A549 treated with ZK216348 at 1 μM for 4 hours (cell line): ENCODE results near the gene CYP2C18. TPM values are rescaled to one million over a fixed set of nuclear protein-coding genes. Genes with fewer than 3 reads are reported as not detected.

Experiments
- total RNA-seq: library from RNA; stranded (reverse); fragments of 200-300 nt; extraction: Qiagen RNA extraction; gene quantifications from 5 replicates; pipeline ENCODE4 v1.2.3, GENCODE V29; 2022; ENCODE audit warnings: low read depth

CYP2C18 gene
- total RNA-seq = 0.11 to 0.12 TPM in 2 of 5 replicates, not detected in the others

DNA sequence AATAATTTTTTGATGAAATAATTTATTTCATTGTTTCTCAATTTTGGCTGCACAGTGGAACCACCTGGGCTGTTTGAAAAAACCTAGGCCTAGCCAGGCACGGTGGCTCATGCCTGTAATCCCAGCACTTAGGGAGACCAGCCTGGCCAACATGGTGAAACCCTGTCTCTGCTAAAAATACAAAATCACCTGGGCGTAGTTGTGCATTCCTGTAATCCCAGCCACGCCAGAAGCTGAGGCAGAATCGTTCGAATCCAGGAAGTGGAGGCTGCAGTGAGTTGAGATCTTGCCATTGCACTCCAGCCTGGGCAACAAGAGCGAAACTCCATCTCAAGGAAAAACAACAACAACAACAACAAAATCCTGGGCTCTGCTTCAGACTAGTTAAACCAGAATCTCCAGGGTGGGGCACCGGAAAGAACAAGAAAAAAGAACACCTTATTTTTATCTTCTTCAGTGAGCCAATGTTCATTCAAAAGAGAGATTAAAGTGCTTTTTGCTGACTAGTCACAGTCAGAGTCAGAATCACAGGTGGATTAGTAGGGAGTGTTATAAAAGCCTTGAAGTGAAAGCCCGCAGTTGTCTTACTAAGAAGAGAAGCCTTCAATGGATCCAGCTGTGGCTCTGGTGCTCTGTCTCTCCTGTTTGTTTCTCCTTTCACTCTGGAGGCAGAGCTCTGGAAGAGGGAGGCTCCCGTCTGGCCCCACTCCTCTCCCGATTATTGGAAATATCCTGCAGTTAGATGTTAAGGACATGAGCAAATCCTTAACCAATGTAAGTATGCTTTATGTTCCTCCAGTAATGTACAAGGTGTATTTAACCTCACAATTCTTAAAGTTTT is at the start of gene CYP2C18:
Gene CYP2C18, plus strand, starts transcription at position 516 of the 841 bp plus-strand sequence. Its CDS starts 91 bp downstream, at position 607.

DNA sequence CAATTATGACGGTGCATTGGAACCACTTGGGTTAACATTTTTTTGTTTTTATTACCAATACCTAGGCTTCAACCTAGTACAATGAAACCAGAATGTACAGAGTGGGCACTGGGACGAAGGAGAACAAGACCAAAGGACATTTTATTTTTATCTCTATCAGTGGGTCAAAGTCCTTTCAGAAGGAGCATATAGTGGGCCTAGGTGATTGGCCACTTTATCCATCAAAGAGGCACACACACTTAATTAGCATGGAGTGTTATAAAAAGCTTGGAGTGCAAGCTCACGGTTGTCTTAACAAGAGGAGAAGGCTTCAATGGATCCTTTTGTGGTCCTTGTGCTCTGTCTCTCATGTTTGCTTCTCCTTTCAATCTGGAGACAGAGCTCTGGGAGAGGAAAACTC is 78.9 kb downstream of the CYP2C18 start, which contains the start of gene CYP2C19:
Gene CYP2C19, plus strand, starts transcription at position 289 of the 400 bp plus-strand sequence. Its CDS starts 25 bp downstream, at position 314.

Other genes starting within 250 kb of the CYP2C18 start
- gene HELLS, start 137.9 kb upstream of the CYP2C18 start, total RNA-seq = 20.9 to 30.5 TPM (median 29.2 TPM) in 5 replicates
- gene CYP2C19, start 79.0 kb downstream of the CYP2C18 start, total RNA-seq = not detected in 5 replicates